ENCODE results near the gene PRPF38B. TPM values are rescaled to one million over a fixed set of nuclear protein-coding genes. Genes with fewer than 3 reads are reported as not detected.
A peak's percentile ranks its signal among the peaks of the same experiment; 100 is the strongest.

PRPF38B gene
- total RNA-seq, 1 donor = 25.2 TPM

DNA sequence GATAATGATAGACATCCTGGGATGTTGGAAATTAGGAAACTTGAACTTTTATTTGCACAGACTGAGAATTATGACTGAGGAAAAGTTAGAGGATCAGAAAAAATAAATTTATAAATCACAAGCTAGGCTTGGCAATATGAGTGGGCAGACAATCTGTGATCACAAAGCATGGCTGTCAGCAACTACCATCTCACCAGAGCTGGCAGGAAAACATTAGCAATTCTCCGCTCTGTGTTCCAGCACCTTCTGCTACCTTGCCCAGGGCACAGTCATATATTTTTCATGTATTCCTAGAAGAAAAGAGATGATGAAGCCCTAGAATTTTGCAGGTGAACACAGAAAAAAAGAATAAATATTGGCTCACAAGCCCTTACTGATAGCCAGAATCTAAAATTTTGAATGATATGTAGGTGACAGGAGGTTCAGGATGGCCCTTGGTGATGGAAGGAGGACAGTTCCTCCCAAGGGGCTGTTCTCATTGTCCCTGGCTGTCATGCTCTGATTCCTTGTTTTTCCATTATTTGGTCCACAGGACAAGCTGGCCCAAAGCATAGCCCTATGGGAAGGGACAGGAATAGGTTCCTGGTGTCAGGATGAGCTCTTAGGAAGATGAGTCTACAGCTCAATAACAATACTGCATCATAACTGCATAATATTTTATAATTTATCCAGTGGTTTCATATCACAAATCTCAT lies 42.2 kb downstream of the PRPF38B start:
- no peak for DNase-seq (ENCODE audit: low read depth)
- no peak for TF ChIP-seq CTCF (IDR thresholded peaks at IDR 0.05; ENCODE audit: insufficient read depth, low read length)
- no peak overlapping the region for H3K4me3 ChIP-seq (ENCODE audit: low read depth, low read length)

DNA sequence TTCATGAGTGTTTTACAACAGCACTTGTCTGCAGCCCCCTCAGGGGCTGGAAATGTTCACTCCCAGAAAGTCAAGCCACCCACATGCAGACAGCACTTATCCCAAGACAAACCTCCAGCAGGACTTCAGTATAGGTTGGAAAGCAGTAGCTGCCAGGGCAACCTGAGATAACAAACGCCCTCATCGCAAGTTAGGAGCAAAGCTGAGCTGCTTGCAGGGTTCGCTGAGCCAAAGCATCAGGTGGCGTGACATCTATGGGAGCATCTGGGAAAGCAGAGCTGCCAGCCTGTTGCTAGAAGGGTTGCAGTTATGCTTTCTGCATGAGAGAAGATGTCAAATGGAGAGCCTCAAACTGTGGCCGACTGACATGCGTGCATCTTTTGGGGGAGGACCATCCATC lies 50.1 kb downstream of the PRPF38B start:
- no peak overlapping the region for H3K4me3 ChIP-seq (ENCODE audit: low read depth, low read length)
- no peak for TF ChIP-seq CTCF (IDR thresholded peaks at IDR 0.05; ENCODE audit: insufficient read depth, low read length)
- DNase-seq (ENCODE audit: low read depth) = no peak

GRCh38 chr1:108745980-108746381 lies 53.9 kb downstream of the PRPF38B start:
- DNase-seq (ENCODE audit: low read depth) = no peak
- no peak for TF ChIP-seq CTCF (IDR thresholded peaks at IDR 0.05; ENCODE audit: insufficient read depth, low read length)
- no peak overlapping the region for H3K4me3 ChIP-seq (ENCODE audit: low read depth, low read length)

GRCh38 chr1:108746382-108747170 lies 54.5 kb downstream of the PRPF38B start, which contains the start of gene STXBP3:
STXBP3 (plus strand) TSS chr1:108746674; CDS start chr1:108746738, 64 bp downstream.
- DNase-seq (ENCODE audit: low read depth) = peak; percentile 99
- peak; percentile 97 for TF ChIP-seq CTCF (IDR thresholded peaks at IDR 0.05; ENCODE audit: insufficient read depth, low read length)
- peak within 1 kb of the TSS; percentile 91 for H3K4me3 ChIP-seq (ENCODE audit: low read depth, low read length)

DNA sequence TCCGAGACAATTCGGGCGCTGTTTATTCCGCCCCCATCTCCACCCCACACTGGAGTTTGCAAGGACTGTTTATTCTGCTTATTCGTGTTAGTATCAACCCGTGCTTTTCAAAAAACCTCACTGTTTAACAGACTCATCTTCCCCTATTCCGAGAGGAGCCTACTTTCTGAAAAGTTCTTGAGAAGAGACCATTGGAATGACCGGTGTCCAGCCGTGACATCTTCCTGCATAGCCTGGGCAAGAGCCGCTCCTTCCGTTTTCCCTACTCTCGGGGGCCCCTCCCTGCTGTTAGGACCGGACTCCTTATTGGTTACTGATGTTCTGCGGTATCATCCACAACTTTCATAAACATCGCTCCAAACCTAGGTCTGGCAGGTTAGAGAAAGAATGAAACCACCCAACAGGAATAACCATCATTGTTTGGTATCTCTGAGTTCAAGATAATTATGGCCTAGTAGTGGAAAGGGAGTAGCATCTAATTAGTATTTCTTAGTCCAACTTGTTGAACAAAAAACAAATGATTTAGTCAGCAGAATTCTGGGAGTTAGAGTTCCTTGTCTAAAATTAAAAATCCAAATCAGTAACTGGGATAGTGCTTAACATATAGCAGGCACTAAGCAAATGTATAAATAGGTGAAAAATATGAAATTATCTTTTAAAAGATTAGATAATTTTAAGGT lies 55.2 kb downstream of the PRPF38B start:
- peak overlapping the region; percentile 91 for H3K4me3 ChIP-seq (ENCODE audit: low read depth, low read length)
- DNase-seq (ENCODE audit: low read depth) = peak; percentile 85
- TF ChIP-seq CTCF (IDR thresholded peaks at IDR 0.05; ENCODE audit: insufficient read depth, low read length) = no peak

DNA sequence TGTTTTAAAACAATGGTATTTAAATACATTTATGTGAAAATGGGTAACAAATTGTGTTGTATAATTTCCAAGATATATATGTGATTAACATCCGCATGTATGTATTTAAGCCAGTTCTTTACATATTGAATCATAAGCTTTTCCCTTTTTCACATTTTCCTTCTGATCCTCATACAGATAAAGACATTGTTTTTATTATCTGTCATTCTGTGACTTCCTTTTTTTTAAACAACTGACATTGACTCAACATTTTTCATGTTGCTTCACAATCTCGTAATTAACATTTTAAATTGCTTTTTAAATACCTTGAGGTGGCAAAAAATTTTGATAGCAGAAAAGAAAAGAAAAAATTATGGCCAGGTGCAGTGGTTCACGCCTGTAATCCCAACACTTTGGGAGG lies 55.8 kb downstream of the PRPF38B start:
- no peak for TF ChIP-seq CTCF (IDR thresholded peaks at IDR 0.05; ENCODE audit: insufficient read depth, low read length)
- DNase-seq (ENCODE audit: low read depth) = no peak
- H3K4me3 ChIP-seq (ENCODE audit: low read depth, low read length) = peak overlapping the region; percentile 91
